Erythroblast (primary cell): ENCODE measurements around the gene RAD21L1.

Experiments
- GATA1 ChIP-seq: IDR thresholded peaks from 2 replicates; pipeline ENCODE4 v1.6.1; 2011; ENCODE audit warnings: low read depth, mild to moderate bottlenecking, control low read depth, low read length, moderate library complexity
- POLR2A ChIP-seq: IDR thresholded peaks from 2 replicates; pipeline ENCODE4 v1.6.1; 2011; ENCODE audit warnings: mild to moderate bottlenecking, low read length

- TF ChIP-seq POLR2A (no peak), GATA1 (no peak)
Measured at GRCh38 chr20:1185316-1185741, 40.5 kb upstream of the RAD21L1 start.
